ENCODE data around the gene CEBPA. TPM values are rescaled to one million over a fixed set of nuclear protein-coding genes. Genes with fewer than 3 reads are reported as not detected.

The CEBPA gene
- total RNA-seq, 1 experiment from 2014 or later: 3.2 TPM

GRCh38 chr19:33273881-33274662 is 28.3 kb downstream of the CEBPA start:
- no peaks in the 10 kb centered on the region for H3K36me3 Mint-ChIP-seq (ENCODE audit: insufficient read depth in 1 of 3, low read depth in 3 of 3)
- H3K56ac ChIP-seq (ENCODE audit: insufficient read length, low read depth, low read length): no peak overlapping the region
- no peak for TF ChIP-seq CTCF (conservative IDR thresholded peaks at IDR 0.05)
- no peak overlapping the region for H3K4me2 ChIP-seq (ENCODE audit: insufficient read depth, insufficient read length, low read length)
- no peak overlapping the region for H3K4ac ChIP-seq (ENCODE audit: low read depth, low read length)
- H4K8ac ChIP-seq (replicated peaks; ENCODE audit: insufficient read length, low read depth, low read length): no peak overlapping the region
- no peak overlapping the region for H3T11ph ChIP-seq (ENCODE audit: low read length)
- no peak overlapping the region for H2AK5ac ChIP-seq (ENCODE audit: insufficient read length, low read length)
- H3K79me1 ChIP-seq (ENCODE audit: insufficient read depth, low read depth, low read length, poor library complexity, severe bottlenecking): no peaks in the 10 kb centered on the region
- H4K20me1 ChIP-seq (ENCODE audit: control insufficient read depth, insufficient read depth, insufficient read length): no peaks in the 10 kb centered on the region
- H3K18ac ChIP-seq (ENCODE audit: insufficient read length, low read depth, low read length): peak overlapping the region; percentile 9
- H3K27me3 Mint-ChIP-seq (ENCODE audit: low read depth): peaks cover 1% of the 10 kb centered on the region; the same call in 1 of the 2 replicates
- no peak overlapping the region for H2BK5ac ChIP-seq (ENCODE audit: insufficient read length, low read length)
- no peaks in the 10 kb centered on the region for H3K27me3 ChIP-seq (ENCODE audit: insufficient read depth, low read length)
- no CpG with 5 or more reads among the region's 16 CpGs for WGBS (ENCODE audit: extremely low coverage, insufficient read length, low lambda C conversion rate)
- H2BK12ac ChIP-seq (ENCODE audit: insufficient read length, low read depth, low read length): no peak overlapping the region
- no peak for DNase-seq
- H2BK15ac ChIP-seq (ENCODE audit: low read depth, low read length): no peak overlapping the region
- no peak overlapping the region for H2BK20ac ChIP-seq (ENCODE audit: low read depth, low read length, poor library complexity, severe bottlenecking)
- no peak overlapping the region; a peak in 1 of 7 replicates for H3K27ac Mint-ChIP-seq
- no peaks in the 10 kb centered on the region for H3K4me1 ChIP-seq (ENCODE audit: insufficient read depth, low read length)
- no peaks in the 10 kb centered on the region for H3K79me2 ChIP-seq (ENCODE audit: insufficient read depth, low read length)
- H2AFZ ChIP-seq (ENCODE audit: low read length): no peak overlapping the region
- H3K14ac ChIP-seq (ENCODE audit: insufficient read depth, low read length): peak overlapping the region; percentile 9; the same call in 1 of the 2 replicates
- H4K91ac ChIP-seq (ENCODE audit: insufficient read length, low read depth, low read length): no peak overlapping the region
- peaks cover 29 to 37% of the 10 kb centered on the region in 2 experiments for H3K4me1 Mint-ChIP-seq
- no peak overlapping the region for H3K23ac ChIP-seq (ENCODE audit: insufficient read length, low read depth, low read length)
- H3K23me2 ChIP-seq (ENCODE audit: insufficient read length, low read depth, low read length, poor library complexity, severe bottlenecking): no peaks in the 10 kb centered on the region
- no peak overlapping the region for H3K9ac ChIP-seq (ENCODE audit: extremely low read depth, insufficient read length, low read length)
- H3K9me3 ChIP-seq (ENCODE audit: control insufficient read depth, low read depth, low read length): no peaks in the 10 kb centered on the region
- no peak overlapping the region for H3K27ac ChIP-seq (ENCODE audit: insufficient read length, low read depth, low read length)
- H2BK120ac ChIP-seq (ENCODE audit: low read depth, low read length, poor library complexity, severe bottlenecking): no peak overlapping the region
- peak overlapping the region in 1 of 2 experiments; percentile 16; a peak in 1 of 5 replicates for H3K4me3 Mint-ChIP-seq
- H3K9me3 Mint-ChIP-seq: no peaks in the 10 kb centered on the region; a peak in 1 of 5 replicates
- H4K5ac ChIP-seq (ENCODE audit: insufficient read length, low read depth, low read length): no peak overlapping the region

Data from H9 (cell line).